PFSK-1 (cell line): Measurements from ENCODE around the gene CYB561D2.

Source experiments
- FOXP2 ChIP-seq: optimal IDR thresholded peaks from 2 replicates; pipeline ENCODE3; 2011; ENCODE audit warnings: borderline replicate concordance, control low read depth, inconsistent platforms; ENCODE audit not compliant: insufficient read depth; ENCODE audit errors: extremely low read length, extremely low read depth
- POLR2AphosphoS5 ChIP-seq: IDR thresholded peaks from 2 replicates; pipeline ENCODE4 v1.6.1; 2012; ENCODE audit warnings: low read depth, mild to moderate bottlenecking, control low read depth, low read length, moderate library complexity
- SIN3A ChIP-seq: IDR thresholded peaks from 2 replicates; pipeline ENCODE4 v1.6.1; 2012; ENCODE audit warnings: mild to moderate bottlenecking, low read length, moderate library complexity, borderline replicate concordance; ENCODE audit not compliant: insufficient read depth
- TAF1 ChIP-seq: IDR thresholded peaks from 2 replicates; pipeline ENCODE4 v1.6.1; 2012; ENCODE audit warnings: low read length, control low read depth, borderline replicate concordance; ENCODE audit not compliant: insufficient read depth
- TF ChIP-seq, protein P1 (sequence below), 2 experiments: IDR thresholded peaks; 2 replicates each; pipeline versions ENCODE4 v1.6.1 to v1.8.0; 2011 to 2012; ENCODE audit warnings: low read depth in 2 of 2, low read length in 2 of 2, control low read depth in 1 of 2, inconsistent platforms in 1 of 2, mild to moderate bottlenecking in 1 of 2, moderate library complexity in 1 of 2; ENCODE audit not compliant: insufficient read depth in 1 of 2

Gene CYB561D2

DNA sequence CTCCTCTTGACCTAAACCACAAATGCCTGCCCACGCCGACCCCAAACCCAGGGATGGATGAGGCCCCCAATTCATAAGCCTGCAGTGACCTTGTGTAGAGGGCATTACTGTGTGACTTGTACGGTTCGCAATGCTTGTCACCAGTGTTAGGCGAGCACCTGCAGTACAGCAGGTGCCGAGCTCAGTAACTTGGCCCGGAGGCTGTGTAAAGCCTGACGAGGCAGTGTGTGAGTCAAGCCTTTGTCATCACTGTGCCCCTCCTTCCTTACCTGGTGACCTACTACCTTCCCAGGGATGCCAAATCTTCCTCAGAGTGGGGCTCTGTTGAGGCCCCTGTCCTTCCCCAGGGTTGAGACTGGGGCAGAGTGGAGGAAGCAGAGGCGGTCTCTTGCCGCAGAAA, 45.8 kb downstream of the CYB561D2 start:
- TF ChIP-seq SIN3A (no peak), TAF1 (no peak), POLR2AphosphoS5 (no peak), FOXP2 (no peak)
- TF ChIP-seq, protein P1, sequence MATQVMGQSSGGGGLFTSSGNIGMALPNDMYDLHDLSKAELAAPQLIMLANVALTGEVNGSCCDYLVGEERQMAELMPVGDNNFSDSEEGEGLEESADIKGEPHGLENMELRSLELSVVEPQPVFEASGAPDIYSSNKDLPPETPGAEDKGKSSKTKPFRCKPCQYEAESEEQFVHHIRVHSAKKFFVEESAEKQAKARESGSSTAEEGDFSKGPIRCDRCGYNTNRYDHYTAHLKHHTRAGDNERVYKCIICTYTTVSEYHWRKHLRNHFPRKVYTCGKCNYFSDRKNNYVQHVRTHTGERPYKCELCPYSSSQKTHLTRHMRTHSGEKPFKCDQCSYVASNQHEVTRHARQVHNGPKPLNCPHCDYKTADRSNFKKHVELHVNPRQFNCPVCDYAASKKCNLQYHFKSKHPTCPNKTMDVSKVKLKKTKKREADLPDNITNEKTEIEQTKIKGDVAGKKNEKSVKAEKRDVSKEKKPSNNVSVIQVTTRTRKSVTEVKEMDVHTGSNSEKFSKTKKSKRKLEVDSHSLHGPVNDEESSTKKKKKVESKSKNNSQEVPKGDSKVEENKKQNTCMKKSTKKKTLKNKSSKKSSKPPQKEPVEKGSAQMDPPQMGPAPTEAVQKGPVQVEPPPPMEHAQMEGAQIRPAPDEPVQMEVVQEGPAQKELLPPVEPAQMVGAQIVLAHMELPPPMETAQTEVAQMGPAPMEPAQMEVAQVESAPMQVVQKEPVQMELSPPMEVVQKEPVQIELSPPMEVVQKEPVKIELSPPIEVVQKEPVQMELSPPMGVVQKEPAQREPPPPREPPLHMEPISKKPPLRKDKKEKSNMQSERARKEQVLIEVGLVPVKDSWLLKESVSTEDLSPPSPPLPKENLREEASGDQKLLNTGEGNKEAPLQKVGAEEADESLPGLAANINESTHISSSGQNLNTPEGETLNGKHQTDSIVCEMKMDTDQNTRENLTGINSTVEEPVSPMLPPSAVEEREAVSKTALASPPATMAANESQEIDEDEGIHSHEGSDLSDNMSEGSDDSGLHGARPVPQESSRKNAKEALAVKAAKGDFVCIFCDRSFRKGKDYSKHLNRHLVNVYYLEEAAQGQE (IDR thresholded peaks at IDR 0.05; ENCODE audit: insufficient read depth in 1 of 2, low read depth in 2 of 2, low read length in 2 of 2) = no peak

DNA sequence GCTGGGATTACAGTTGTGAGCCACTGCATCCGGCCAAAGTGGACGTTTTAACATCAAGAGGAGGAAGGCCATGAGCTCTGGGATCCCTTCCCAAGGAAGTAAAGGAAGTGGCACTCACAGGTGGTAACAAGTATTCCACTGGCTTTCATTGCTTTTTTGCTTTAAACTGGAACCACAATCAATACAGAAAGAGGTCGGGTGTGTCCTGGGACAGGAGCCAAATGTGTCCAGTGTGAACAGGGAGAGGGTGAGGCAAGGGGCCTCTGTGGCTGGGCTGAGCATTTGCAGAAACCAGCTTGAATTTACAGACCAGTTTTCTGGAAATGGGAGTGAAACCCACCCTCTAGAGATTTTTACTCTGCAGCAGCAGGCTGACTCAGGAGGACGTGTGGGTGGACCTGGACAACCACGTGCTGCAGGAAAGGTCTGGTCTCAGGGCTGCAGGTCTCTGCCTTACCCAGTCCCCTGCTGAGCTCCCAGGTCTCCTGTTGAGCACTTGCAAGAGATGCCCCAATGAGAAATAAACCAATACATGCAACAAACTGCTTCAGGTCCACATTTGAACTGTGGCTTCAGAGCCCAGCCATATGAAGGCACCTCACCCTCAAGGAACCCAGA, 51.4 kb downstream of the CYB561D2 start:
- TF ChIP-seq POLR2AphosphoS5 (no peak), TAF1 (no peak), SIN3A (no peak), FOXP2 (no peak)
- TF ChIP-seq, protein P1 (IDR thresholded peaks at IDR 0.05; ENCODE audit: insufficient read depth in 1 of 2, low read depth in 2 of 2, low read length in 2 of 2) = no peak
